Right cardiac atrium (tissue), 5 donors: ENCODE data around the gene HEBP1. TPM values are rescaled to one million over a fixed set of nuclear protein-coding genes. Genes with fewer than 3 reads are reported as not detected.

Experiments used
- ATAC-seq, 2 donors: fragments of 200-7000 bp; cut with Tn5 transposase; one replicate each; pipeline versions ENCODE4 v1.8.0 to v1.9.1; 2020; ENCODE audit warnings: moderate library complexity in 2 of 2, mild to moderate bottlenecking in 1 of 2
- DNase-seq, 3 donors: peaks; one replicate each; pipeline ENCODE4 v3.0.0-alpha.2; 2020
- H3K27ac ChIP-seq: one replicate; pipeline ENCODE4 v1.5.1; 2013; ENCODE audit warnings: mild to moderate bottlenecking, low read length, control low read depth, moderate library complexity
- H3K27me3 ChIP-seq: one replicate; pipeline ENCODE4 v1.6.1; 2013; ENCODE audit not compliant: control insufficient read depth, insufficient read depth
- H3K4me1 ChIP-seq: one replicate; pipeline ENCODE4 v1.6.1; 2013; ENCODE audit warnings: low read length; ENCODE audit not compliant: control insufficient read depth, insufficient read depth
- H3K4me3 ChIP-seq: one replicate; pipeline ENCODE4 v1.5.1; 2013; ENCODE audit warnings: low read length, control low read depth
- H3K9me3 ChIP-seq: one replicate; pipeline ENCODE4 v1.6.1; 2013; ENCODE audit warnings: low read length; ENCODE audit not compliant: control insufficient read depth
- WGBS: extraction: QIAGEN DNeasy Blood & Tissue Kit; methylation state at CpG from one replicate; pipeline ENCODE4 v1.1.7; 2013; 5-methylcytosine and 5-hydroxymethylcytosine counted together
- intact Hi-C, 4 donors: fragments of 100-400 bp; cut with DNase I; formaldehyde crosslinking; loops; one replicate each; pipeline versions ENCODE4 v1.11.0 to v1.14.0; 2022 to 2023
- polyA plus RNA-seq: library from polyadenylated mRNA; stranded (reverse); fragments of 200-250 nt; gene quantifications from one replicate; pipeline ENCODE4 v1.2.3, GENCODE V29; 2013
- total RNA-seq, 4 donors: library from RNA; stranded (reverse); fragmentation: NEBNext Ultra II Directional; extraction: Animal tissue kit (Norgen Biotek cat#: 25700); gene quantifications; one replicate each; pipeline ENCODE4 v1.2.1, GENCODE V29; 2021
- donor health status: healthy with polysubstance abuse.
- donor health status: DM: no; HTN: yes; CAD: no.
- donor health status: DM: no; HTN: no; CAD: no.
- donor health status: DM: no; HTN: yes; CAD: no; lungs with severe emphysema.
- donor health status: DM: yes; HTN: yes; CAD: no.

Gene HEBP1
- total and polyA plus RNA-seq, 5 donors: 54.4 to 81.0 (median 69.9) TPM

GRCh38 chr12:12930633-12931219 lies 69.3 kb downstream of the HEBP1 start:
- ATAC-seq: no peak
- intact Hi-C loops: no loop called here
- Histone ChIP-seq H3K4me1 (no peaks in the 10 kb centered on the region), H3K27me3 (no peaks in the 10 kb centered on the region), H3K27ac (no peak overlapping the region), H3K4me3 (no peak overlapping the region), H3K9me3 (no peaks in the 10 kb centered on the region)
- 90% methylated on average over 2 of the region's 2 CpGs for WGBS
- no peak for DNase-seq

- DNase-seq (no peak), ATAC-seq (no peak)
- Histone ChIP-seq H3K9me3 (no peaks in the 10 kb centered on the region), H3K4me1 (no peaks in the 10 kb centered on the region), H3K27me3 (no peaks in the 10 kb centered on the region), H3K27ac (no peak overlapping the region), H3K4me3 (no peak overlapping the region)
- 95% methylated on average over 6 of the region's 6 CpGs for WGBS
- intact Hi-C loops: no loop called here
These were observed 70.4 kb downstream of the HEBP1 start for GRCh38 chr12:12929696-12930095.

- peak; percentile 88 to 95 for ATAC-seq
- peak; percentile 55 to 94 (median 86) for DNase-seq
- 51% methylated on average over 27 of the region's 27 CpGs for WGBS
- H3K27ac ChIP-seq: no peak overlapping the region
- H3K4me3 ChIP-seq: peak overlapping the region; percentile 14
- intact Hi-C loops: no loop called here
- H3K9me3 ChIP-seq: no peaks in the 10 kb centered on the region
- no peaks in the 10 kb centered on the region for H3K27me3 ChIP-seq
- H3K4me1 ChIP-seq: no peaks in the 10 kb centered on the region
These were observed 72.6 kb downstream of the HEBP1 start for GRCh38 chr12:12927211-12928079.

- ATAC-seq (peak in 1 of 2 donors; percentile 4), DNase-seq (no peak)
- Histone ChIP-seq H3K9me3 (no peaks in the 10 kb centered on the region), H3K27ac (no peak overlapping the region), H3K4me1 (no peaks in the 10 kb centered on the region), H3K4me3 (no peak overlapping the region), H3K27me3 (no peaks in the 10 kb centered on the region)
- 80% methylated on average over 18 of the region's 18 CpGs for WGBS
- intact Hi-C loops: no loop called here
These were observed 73.4 kb downstream of the HEBP1 start for GRCh38 chr12:12926571-12927071.

DNA sequence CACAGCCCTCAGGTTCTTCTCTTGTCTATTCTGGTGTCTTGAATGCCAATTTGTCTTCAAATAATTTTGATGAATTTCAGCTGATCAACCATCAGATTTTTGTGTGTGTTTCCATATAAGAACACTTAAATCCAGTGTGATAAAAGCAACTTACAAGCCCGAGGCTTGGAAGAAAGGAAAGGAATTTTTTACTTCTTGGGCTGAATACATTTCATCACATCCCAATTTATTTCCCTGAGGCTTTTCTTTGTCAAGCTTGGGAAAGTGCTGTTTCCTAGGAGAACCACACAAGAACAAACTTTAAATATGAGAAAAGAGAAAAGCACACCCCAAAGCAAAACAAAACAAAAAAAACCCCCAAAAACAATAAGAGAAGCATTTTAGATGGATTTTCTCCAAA lies 74.7 kb downstream of the HEBP1 start:
- ATAC-seq (no peak), DNase-seq (no peak)
- H3K27me3 ChIP-seq: no peaks in the 10 kb centered on the region
- no peaks in the 10 kb centered on the region for H3K9me3 ChIP-seq
- no peak overlapping the region for H3K27ac ChIP-seq
- no peaks in the 10 kb centered on the region for H3K4me1 ChIP-seq
- intact Hi-C loops: no loop called here
- H3K4me3 ChIP-seq: no peak overlapping the region
- WGBS: 43% methylated on average over 1 of the region's 1 CpG

Other genes with a start within 250 kb of the HEBP1 start
- gene APOLD1, start 214.6 kb downstream of the HEBP1 start, total RNA-seq: 10 to 100 TPM; 15.0 to 43.0 (median 16.6) TPM
- 20.9 TPM for gene APOLD1, start 214.6 kb downstream of the HEBP1 start, polyA plus RNA-seq
- 10 to 100 TPM; 31.9 to 33.3 (median 32.6) TPM for gene DDX47, start 186.9 kb downstream of the HEBP1 start, total RNA-seq
- gene DDX47, start 186.9 kb downstream of the HEBP1 start, polyA plus RNA-seq: 23.0 TPM
- gene GPRC5A, start 108.7 kb downstream of the HEBP1 start, total RNA-seq: 1 to 10 TPM; 1.3 to 8.0 (median 5.4) TPM
- gene GPRC5A, start 108.7 kb downstream of the HEBP1 start, polyA plus RNA-seq: 3.7 TPM
- gene GPRC5D, start 48.1 kb downstream of the HEBP1 start, total RNA-seq: not detected
- gene GPRC5D, start 48.1 kb downstream of the HEBP1 start, polyA plus RNA-seq: not detected
- gene FAM234B, start 44.1 kb upstream of the HEBP1 start, total RNA-seq: 1 to 10 TPM; 3.4 to 4.6 (median 4.1) TPM
- gene FAM234B, start 44.1 kb upstream of the HEBP1 start, polyA plus RNA-seq: 1.1 TPM
- not detected for gene GSG1, start 103.4 kb upstream of the HEBP1 start, total RNA-seq
- gene GSG1, start 103.4 kb upstream of the HEBP1 start, polyA plus RNA-seq: 0.07 TPM
- gene EMP1, start 196.5 kb upstream of the HEBP1 start, total RNA-seq: 100 to 1,000 TPM; 134 to 401 (median 261) TPM
- gene EMP1, start 196.5 kb upstream of the HEBP1 start, polyA plus RNA-seq: 33.8 TPM